GM18499 (cell line): Measurements from ENCODE around the gene FAM81B.
"Not testable (repeated sequence)": the region's sequence is repeated elsewhere in the genome, so short reads cannot be mapped to it uniquely, and the experiment has no call there.

ENCODE experiments used
- ATAC-seq: cut with Tn5 transposase; IDR thresholded peaks from one replicate; pipeline ENCODE4 v1.9.1; 2021; ENCODE audit warnings: moderate number of reproducible peaks; ENCODE audit not compliant: insufficient read depth, unreplicated experiment

Gene FAM81B

GRCh38 chr5:95390812-95391492 lies at the start of gene FAM81B:
FAM81B (plus strand) TSS chr5:95391366; CDS start chr5:95391390, 24 bp downstream.
- no peak for ATAC-seq

- not testable (repeated sequence) for ATAC-seq
Measured at GRCh38 chr5:95341444-95341843, 49.7 kb upstream of the FAM81B start.

GRCh38 chr5:95347506-95348120 lies 43.6 kb upstream of the FAM81B start:
- no peak for ATAC-seq

GRCh38 chr5:95350631-95351030 lies 40.5 kb upstream of the FAM81B start:
- no peak for ATAC-seq

- no peak for ATAC-seq
Measured at GRCh38 chr5:95352691-95353090, 38.5 kb upstream of the FAM81B start.

GRCh38 chr5:95358320-95358719 lies 32.8 kb upstream of the FAM81B start:
- ATAC-seq: no peak

GRCh38 chr5:95358848-95359247 lies 32.3 kb upstream of the FAM81B start:
- ATAC-seq: no peak

GRCh38 chr5:95360667-95361066 lies 30.5 kb upstream of the FAM81B start:
- ATAC-seq: not testable (repeated sequence)

- ATAC-seq: no peak
Measured at GRCh38 chr5:95365302-95366095, 25.7 kb upstream of the FAM81B start.

GRCh38 chr5:95369782-95370181 lies 21.4 kb upstream of the FAM81B start:
- no peak for ATAC-seq

- no peak for ATAC-seq
Measured at GRCh38 chr5:95374061-95374460, 17.1 kb upstream of the FAM81B start.

- no peak for ATAC-seq
Measured at GRCh38 chr5:95375591-95375990, 15.6 kb upstream of the FAM81B start.

- no peak for ATAC-seq
Measured at GRCh38 chr5:95379133-95379532, 12.0 kb upstream of the FAM81B start.

GRCh38 chr5:95380103-95380628 lies 11.0 kb upstream of the FAM81B start:
- no peak for ATAC-seq

GRCh38 chr5:95382801-95383200 lies 8.4 kb upstream of the FAM81B start:
- no peak for ATAC-seq

- ATAC-seq: no peak
Measured at GRCh38 chr5:95384485-95385213, 6.5 kb upstream of the FAM81B start.

- ATAC-seq: no peak
Measured at GRCh38 chr5:95385334-95385733, 5.8 kb upstream of the FAM81B start.

- not testable (repeated sequence) for ATAC-seq
Measured at GRCh38 chr5:95391965-95392364, 799 bp downstream of the FAM81B start.

- no peak for ATAC-seq
Measured at GRCh38 chr5:95392593-95393182, 1.5 kb downstream of the FAM81B start.

GRCh38 chr5:95393279-95393678 lies 2.1 kb downstream of the FAM81B start:
- no peak for ATAC-seq
